Putamen (tissue), 1 donor: Measurements from ENCODE around the gene DPF3.

ENCODE experiments used
- DNase-seq: peaks from one replicate; pipeline ENCODE4 v3.0.0-alpha.2; 2016; ENCODE audit warnings: low spot score

Gene DPF3

GRCh38 chr14:72599579-72600470 lies 294.1 kb downstream of the DPF3 start:
- DNase-seq, result no peak

- DNase-seq, result no peak
Measured at GRCh38 chr14:72598306-72598705, 295.6 kb downstream of the DPF3 start.

- no peak for DNase-seq
Measured at GRCh38 chr14:72597252-72598233, 296.4 kb downstream of the DPF3 start.

- DNase-seq, result no peak
Measured at GRCh38 chr14:72595152-72595862, 298.6 kb downstream of the DPF3 start.

DNA sequence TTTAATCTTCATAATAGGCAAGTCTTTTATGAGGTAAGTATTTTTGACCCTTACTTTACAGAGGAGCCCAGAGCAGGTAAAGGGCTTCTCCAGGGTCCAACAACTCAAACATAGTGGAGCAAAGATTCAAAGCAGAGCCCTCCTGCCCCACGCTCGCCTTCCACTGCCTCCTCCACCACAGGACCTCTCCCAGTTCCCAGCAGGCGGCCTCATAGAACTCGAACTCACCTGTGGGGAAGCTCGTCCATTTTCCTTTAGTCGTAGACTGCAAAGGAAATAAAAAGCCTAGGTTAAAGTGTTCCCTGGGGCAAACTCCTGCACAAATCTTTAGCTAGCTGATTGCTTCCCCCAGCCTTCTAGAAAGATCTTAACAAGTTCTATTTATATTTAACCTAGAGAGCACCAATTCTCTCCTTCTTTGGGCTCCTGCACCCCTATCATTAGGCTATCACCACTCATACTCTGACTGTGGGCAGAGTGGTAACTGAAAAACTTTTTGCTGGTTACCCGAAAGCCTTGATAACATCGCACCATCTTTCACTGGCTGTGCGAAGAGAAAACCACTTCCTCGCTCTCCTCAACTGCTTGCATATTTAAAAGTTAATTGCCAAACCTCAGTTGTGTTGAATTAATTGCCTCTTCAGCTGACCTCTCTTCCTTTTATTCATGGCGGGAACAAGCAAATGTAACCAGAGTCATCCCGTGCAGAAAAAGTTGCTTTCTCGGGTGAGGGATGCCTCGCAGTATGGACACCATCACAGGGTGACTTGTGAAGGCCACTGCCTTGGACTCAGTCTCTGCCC lies 299.6 kb downstream of the DPF3 start:
- DNase-seq, result no peak

DNA sequence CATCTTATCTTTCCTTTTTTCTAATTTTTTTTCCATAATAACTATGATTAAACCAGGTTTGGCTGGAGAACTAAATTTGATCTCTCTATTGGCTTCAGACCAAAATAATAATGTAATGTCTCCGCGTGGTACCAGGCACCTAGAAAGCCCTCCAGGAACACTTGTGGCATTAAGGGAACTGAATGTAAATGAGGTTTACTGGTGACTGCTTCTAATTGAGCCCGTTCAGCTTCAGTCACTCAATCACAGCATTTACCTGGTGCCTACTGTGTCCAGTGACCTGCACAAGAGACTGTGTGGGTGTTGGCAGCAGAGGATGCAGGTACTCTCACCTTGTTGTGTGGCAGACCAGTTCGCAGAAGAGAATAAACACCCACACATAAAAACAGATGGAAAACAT lies 302.5 kb downstream of the DPF3 start:
- no peak for DNase-seq

DNA sequence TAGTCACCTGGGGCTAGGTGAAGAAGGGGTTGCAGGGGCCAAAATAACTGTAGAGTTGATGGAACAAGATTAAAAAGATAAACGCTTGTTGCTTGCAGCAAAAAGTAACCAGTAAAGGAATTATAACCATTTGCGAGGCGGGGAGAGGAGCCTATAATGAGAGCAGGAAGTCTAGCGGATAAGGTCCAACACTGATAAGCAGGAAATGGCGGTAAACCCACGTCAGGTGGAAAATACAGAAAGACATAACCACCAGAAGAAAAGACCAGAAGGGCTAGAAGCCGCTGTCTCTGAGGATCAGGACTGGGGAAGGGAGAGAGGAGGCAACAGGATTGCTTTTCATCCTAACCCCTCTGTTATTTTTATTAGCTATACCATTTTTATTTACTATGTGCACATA lies 303.3 kb downstream of the DPF3 start:
- no peak for DNase-seq

DNA sequence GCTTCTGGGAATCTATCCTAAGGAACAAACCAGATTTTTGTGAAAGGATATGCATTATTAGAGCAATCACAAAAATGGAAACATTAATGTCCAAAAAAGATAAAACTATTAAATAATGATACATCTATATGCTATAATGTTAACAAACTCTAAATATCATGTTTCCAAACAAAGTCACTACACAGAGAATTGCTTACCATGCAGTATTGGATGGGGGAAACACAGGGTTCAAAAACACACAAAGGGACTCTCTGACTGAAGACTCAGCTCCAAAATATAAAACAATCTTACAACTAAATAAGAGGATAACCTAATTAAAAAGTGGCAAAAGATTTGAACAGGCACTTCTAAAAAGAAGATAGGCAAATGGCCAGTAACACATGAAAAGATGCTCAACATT lies 304.2 kb downstream of the DPF3 start:
- no peak for DNase-seq

DNA sequence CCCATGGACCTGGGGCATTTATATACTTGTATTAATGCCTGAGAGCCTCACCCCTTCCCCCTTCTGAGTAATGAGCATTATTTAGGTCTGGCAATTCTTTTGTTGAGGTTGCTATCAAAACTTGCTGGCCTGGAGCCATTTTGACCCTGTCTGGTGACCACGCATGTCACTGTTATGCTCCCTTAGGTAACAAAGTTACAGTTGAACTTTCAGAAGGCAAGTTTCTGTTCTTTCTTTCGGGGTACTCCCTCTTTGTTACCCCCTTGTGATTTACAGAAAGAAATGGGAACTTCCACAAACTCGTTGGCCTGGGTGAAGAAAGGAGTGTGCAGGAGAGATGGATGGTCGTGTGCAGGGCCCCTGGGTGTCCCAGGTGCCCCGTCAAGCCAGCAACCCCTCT lies 305.4 kb downstream of the DPF3 start:
- DNase-seq, result no peak

DNA sequence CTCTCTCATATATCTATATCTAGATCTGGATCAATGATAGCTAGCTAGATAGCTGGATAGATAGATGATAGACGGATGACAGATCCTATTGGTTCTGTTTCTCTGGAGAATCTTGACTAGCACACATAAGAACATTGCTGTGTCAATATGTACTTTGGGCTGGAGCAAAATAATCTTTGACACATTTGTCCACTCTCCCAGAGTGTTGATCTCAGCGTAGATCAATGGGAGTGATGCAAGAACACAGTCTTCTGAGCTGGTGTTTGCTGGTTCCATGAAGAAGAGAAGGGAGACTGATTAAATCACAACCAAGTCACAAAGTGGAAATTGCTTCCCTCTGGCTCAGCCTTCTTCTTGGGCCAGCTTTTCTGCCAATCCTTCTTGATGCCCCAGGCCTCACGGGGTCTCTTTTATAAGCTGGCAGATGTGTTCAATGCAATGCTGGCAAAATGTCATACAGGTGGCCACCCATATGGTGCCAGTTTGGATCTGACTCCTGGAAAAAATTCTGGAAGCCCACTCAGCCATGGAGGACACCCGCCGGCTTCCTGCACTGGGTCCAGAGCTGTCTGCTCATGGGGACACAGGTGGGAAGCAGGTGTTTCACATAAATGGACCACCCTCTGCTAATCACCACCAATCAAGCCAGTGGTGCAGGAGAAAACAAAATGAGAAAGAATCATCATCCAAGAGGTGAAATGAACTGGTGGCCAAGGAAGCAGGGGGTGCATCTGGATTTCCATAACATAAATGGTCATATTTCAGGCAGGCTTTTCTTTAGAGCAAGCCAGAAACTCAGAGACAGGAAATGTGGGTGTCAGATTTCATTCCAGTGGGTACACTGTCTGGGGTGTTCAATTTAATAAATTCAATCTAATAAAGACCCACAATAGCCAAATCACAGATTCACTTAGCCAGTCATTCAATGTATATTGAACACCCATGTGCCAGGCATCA lies 310.3 kb downstream of the DPF3 start:
- no peak for DNase-seq

DNA sequence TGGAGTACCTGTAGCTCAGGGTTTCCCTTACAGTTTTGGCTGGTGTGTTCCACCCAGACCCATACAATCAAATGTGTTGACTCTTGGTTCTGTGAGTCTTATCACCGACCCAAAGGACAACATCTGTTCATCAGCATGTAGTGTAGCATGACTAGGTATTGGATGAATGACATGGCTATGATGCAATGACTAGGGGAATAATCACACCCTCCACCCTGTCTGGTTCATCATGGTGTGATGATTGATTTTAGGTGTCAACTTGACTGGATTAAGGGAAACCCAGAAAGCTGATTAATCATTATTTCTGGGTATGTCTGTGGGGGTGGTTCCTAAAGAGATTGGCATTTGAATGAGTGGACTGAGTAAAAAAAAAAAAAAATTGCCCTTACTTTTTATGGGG lies 311.3 kb downstream of the DPF3 start:
- DNase-seq, result no peak

DNA sequence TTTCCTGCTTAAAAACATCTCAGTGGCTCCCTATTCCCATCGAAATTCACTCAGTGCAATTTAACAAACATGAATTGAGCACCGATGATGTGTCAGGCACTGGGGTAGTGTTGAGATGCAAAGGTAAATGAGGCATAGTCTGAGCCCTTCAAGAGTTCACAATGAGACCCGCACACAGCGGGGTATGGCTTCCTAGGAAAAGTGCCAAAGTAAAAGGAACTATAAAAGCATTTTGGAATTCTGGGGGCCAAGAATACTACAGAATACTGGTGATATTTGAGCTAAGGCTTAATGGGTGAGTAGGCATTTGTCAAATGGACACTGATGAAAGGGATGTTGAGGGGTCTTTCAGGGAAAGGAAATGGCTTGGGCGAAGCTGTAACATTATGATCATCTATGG lies 315.4 kb downstream of the DPF3 start:
- DNase-seq, result no peak

GRCh38 chr14:72577521-72577920 lies 316.4 kb downstream of the DPF3 start:
- no peak for DNase-seq

GRCh38 chr14:72576258-72576657 lies 317.6 kb downstream of the DPF3 start:
- DNase-seq, result no peak

DNA sequence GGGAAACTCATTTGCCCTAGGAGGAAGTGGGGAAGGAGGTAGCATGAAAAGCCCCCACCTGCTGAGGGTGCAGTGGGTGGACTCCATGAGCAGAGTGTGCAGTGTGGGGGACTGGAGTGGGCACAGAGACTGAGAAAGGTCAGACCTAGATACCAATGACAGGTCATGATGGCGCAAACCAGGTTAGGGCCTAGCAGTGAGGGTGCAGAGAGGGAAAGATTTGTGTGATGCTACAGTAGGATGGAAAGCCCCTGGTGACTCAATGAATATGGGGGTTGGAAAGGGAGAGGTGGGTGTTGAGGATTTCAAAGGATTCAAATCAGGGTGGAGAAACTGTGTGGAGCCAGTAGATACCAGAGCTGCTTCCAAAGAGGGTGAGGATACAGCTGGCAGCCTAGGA lies 319.2 kb downstream of the DPF3 start:
- DNase-seq, result no peak

DNA sequence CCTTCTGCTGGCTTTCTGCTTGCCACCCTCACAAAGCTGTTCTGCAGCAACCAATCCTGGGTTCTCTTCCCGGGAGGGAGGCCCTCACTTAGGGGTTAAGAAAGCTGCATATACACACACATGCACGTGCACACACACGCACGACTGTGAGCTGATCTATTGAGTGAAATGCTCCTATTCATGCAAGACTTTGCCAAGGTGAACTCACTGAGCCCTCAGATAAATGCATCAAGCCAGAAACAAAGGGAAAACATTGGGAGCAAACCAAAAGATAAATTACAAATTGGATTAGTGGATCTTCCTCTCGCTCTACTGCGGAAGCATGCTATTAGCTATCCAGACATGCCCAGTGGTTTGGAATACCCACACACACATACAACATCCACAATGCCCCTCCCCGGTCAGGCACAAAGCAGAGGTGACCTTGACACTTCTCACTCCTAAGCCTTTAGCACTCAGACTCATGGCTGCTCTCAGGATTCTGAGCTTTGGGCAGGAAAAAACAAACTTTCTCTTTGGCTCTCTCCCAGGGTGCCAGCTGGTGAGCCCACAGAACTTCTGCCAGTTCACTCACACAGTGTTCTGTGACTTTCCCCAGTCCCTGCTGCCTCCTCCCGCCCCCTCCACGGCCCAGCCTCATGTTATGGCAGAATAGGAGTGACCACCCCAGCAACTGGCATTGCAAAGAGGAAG lies 320.0 kb downstream of the DPF3 start:
- no peak for DNase-seq
